NB4 (cell line): ENCODE data around the gene ATOSB.

Source experiments
- DNase-seq: peaks from one replicate; pipeline ENCODE4 v3.0.0; 2010; ENCODE audit warnings: low read depth
- H3K4me3 ChIP-seq: one replicate; pipeline ENCODE4 v1.5.1; 2011; ENCODE audit warnings: mild to moderate bottlenecking, low read depth, low read length, moderate library complexity
- MAX ChIP-seq: IDR thresholded peaks from 2 replicates; pipeline ENCODE4 v1.6.1; 2011; ENCODE audit warnings: low read depth, low read length
- MYC ChIP-seq: IDR thresholded peaks from 2 replicates; pipeline ENCODE4 v1.6.1; 2011; ENCODE audit warnings: low read depth, low read length
- POLR2A ChIP-seq: IDR thresholded peaks from 2 replicates; pipeline ENCODE4 v1.6.1; 2011; ENCODE audit warnings: mild to moderate bottlenecking; ENCODE audit not compliant: insufficient read length; ENCODE audit errors: extremely low read depth
- TF ChIP-seq, protein P1 (sequence below): IDR thresholded peaks from one replicate; pipeline ENCODE4 v1.5.1; 2012; ENCODE audit warnings: low read depth, low read length

Gene ATOSB

GRCh38 chr9:35078066-35078465 lies 37.6 kb downstream of the ATOSB start:
- no peak for DNase-seq
- TF ChIP-seq MAX (no peak), POLR2A (no peak), MYC (no peak)
- TF ChIP-seq, protein P1, sequence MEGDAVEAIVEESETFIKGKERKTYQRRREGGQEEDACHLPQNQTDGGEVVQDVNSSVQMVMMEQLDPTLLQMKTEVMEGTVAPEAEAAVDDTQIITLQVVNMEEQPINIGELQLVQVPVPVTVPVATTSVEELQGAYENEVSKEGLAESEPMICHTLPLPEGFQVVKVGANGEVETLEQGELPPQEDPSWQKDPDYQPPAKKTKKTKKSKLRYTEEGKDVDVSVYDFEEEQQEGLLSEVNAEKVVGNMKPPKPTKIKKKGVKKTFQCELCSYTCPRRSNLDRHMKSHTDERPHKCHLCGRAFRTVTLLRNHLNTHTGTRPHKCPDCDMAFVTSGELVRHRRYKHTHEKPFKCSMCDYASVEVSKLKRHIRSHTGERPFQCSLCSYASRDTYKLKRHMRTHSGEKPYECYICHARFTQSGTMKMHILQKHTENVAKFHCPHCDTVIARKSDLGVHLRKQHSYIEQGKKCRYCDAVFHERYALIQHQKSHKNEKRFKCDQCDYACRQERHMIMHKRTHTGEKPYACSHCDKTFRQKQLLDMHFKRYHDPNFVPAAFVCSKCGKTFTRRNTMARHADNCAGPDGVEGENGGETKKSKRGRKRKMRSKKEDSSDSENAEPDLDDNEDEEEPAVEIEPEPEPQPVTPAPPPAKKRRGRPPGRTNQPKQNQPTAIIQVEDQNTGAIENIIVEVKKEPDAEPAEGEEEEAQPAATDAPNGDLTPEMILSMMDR, result no peak
- H3K4me3 ChIP-seq, result peak overlapping the region; percentile 96

GRCh38 chr9:35076848-35077247 lies 38.8 kb downstream of the ATOSB start:
- no peak overlapping the region for H3K4me3 ChIP-seq
- DNase-seq, result no peak
- TF ChIP-seq POLR2A, result no peak
- TF ChIP-seq, protein P1, result no peak
- TF ChIP-seq MYC, result no peak
- no peak for TF ChIP-seq MAX

- no peak for TF ChIP-seq MAX
- TF ChIP-seq POLR2A, result no peak
- TF ChIP-seq, protein P1, result no peak
- TF ChIP-seq MYC, result no peak
- DNase-seq, result no peak
- no peak overlapping the region for H3K4me3 ChIP-seq
Measured at GRCh38 chr9:35075358-35075757, 40.3 kb downstream of the ATOSB start.

GRCh38 chr9:35074791-35075190 lies 40.9 kb downstream of the ATOSB start:
- TF ChIP-seq POLR2A, result no peak
- no peak for TF ChIP-seq MYC
- no peak for TF ChIP-seq MAX
- TF ChIP-seq, protein P1, result no peak
- no peak overlapping the region for H3K4me3 ChIP-seq
- DNase-seq, result no peak

DNA sequence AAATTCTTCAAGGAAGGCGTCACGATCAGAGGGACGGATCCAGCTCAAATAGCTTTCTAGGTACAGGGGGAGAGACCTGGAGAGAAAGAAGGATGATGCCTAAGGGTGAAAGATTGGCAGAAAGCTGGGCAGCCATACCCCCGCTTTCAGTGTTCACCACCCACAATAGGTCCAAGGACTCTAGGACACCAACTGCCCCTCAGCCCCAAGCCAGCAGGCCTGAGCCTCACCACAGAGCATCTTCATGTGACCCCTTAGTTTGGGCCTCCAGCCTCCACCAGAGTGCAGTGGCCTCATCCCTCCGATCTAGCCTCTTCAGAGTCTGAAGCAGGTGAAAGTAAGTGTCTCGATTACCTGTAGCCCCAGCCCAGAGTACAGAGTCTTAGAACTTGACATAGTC lies 41.5 kb downstream of the ATOSB start:
- H3K4me3 ChIP-seq, result no peak overlapping the region
- no peak for DNase-seq
- no peak for TF ChIP-seq MAX
- no peak for TF ChIP-seq POLR2A
- TF ChIP-seq MYC, result no peak
- TF ChIP-seq, protein P1, result no peak

DNA sequence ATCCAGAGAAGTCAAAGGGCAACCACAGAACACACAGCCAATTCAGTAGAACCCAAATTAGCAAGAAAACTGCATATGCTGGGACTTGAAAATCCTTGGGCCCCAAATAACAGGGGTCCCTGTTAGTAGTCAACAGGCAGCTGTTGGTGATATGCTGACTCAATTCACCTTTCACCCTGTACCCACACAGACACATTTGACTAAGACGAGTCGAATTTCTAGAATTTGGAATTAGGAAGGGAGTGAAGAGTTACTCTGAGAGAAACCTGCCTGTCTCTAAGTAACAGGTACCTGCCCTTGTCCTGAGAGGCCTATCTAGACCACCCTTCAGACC lies 42.4 kb downstream of the ATOSB start:
- no peak for TF ChIP-seq MAX
- TF ChIP-seq MYC, result no peak
- TF ChIP-seq, protein P1, result no peak
- no peak for TF ChIP-seq POLR2A
- no peak for DNase-seq
- peak overlapping the region; percentile 51 for H3K4me3 ChIP-seq
